Fibroblast of villous mesenchyme (primary cell): Measurements from ENCODE around the gene ACAA1. TPM values are rescaled to one million over a fixed set of nuclear protein-coding genes. Genes with fewer than 3 reads are reported as not detected.
"Not testable (repeated sequence)": the region's sequence is repeated elsewhere in the genome, so short reads cannot be mapped to it uniquely, and the experiment has no call there.

Experiments
- DNase-seq: peaks from one replicate; pipeline ENCODE4 v3.0.0-alpha.2; 2010; ENCODE audit warnings: low read depth
- H3K4me3 ChIP-seq: 2 replicates; pipeline ENCODE4 v1.5.1; 2011; ENCODE audit warnings: low read depth, mild to moderate bottlenecking, low read length
- CTCF ChIP-seq: IDR thresholded peaks from 2 replicates; pipeline ENCODE4 v1.5.1; 2012; ENCODE audit warnings: low read depth, mild to moderate bottlenecking, low read length; ENCODE audit not compliant: insufficient read depth
- small RNA-seq: library from RNA; depleted of rRNA; stranded (forward); fragments of <200 nt; gene quantifications from one replicate; pipeline ENCODE3, GENCODE V24; 2012
- total RNA-seq: library from RNA; depleted of rRNA; stranded (reverse); fragments of >200 nt; gene quantifications from 2 replicates; pipeline ENCODE4 v1.2.3, GENCODE V29; 2012

ACAA1 gene
- total RNA-seq, 1 donor: 18.1 TPM

GRCh38 chr3:38084334-38085310 lies 52.3 kb downstream of the ACAA1 start:
- no peak for TF ChIP-seq CTCF
- peak; percentile 22 for DNase-seq

DNA sequence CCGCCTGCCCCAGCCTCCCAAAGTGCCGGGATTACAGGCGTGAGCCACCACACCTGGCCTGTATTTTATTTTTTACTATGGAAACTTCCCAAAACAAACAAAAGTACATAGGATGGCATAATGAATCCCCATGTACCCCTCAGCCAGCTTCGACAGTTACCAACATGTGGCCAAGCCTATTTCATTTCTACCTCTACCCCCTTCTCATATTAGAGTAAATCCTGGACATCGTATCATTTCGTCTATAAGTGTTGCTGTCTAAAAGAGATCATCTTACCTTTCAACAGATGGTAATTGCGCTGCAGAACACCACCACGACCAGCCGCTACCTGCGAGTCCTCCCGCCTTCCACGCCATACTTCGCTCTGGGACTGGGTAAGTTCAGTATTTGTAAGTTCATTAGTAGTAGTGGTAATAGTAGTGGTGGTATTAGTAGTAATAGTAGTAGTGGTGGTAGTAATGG lies 53.0 kb downstream of the ACAA1 start:
- TF ChIP-seq CTCF: no peak
- H3K4me3 ChIP-seq: no peak overlapping the region
- DNase-seq: no peak

More at GRCh38 chr3:38084334-38085310, 52.3 kb downstream of the ACAA1 start:
- no peak overlapping the region for H3K4me3 ChIP-seq

GRCh38 chr3:38083254-38083653 lies 53.7 kb downstream of the ACAA1 start:
- H3K4me3 ChIP-seq, DNase-seq: not testable (repeated sequence)

GRCh38 chr3:38082296-38082695 lies 54.6 kb downstream of the ACAA1 start:
- H3K4me3 ChIP-seq, DNase-seq: not testable (repeated sequence)

- DNase-seq, H3K4me3 ChIP-seq: not testable (repeated sequence)
These were observed 59.9 kb downstream of the ACAA1 start for GRCh38 chr3:38077073-38077472.

Small RNAs within 50 kb of the gene (small RNA-seq; reads per million reads assigned to genes)
- gene RF00019: not detected

Other genes starting within 250 kb of the ACAA1 start
- gene VILL, start 146.3 kb downstream of the ACAA1 start, total RNA-seq: 4.3 and 5.5 TPM in 2 replicates
- gene PLCD1, start 107.5 kb downstream of the ACAA1 start, total RNA-seq: 15.1 and 15.5 TPM in 2 replicates
- under 0.01 TPM in 1 of 2 replicates, not detected in the other for gene DLEC1, start 97.9 kb downstream of the ACAA1 start, total RNA-seq
- 6.9 and 10.6 TPM in 2 replicates for gene MYD88, start 1.5 kb upstream of the ACAA1 start, total RNA-seq
- 42.2 and 68.2 TPM in 2 replicates for gene OXSR1, start 28.4 kb upstream of the ACAA1 start, total RNA-seq
- 0.32 and 0.43 TPM in 2 replicates for gene SLC22A13, start 128.7 kb upstream of the ACAA1 start, total RNA-seq
- 0.32 and 0.86 TPM in 2 replicates for gene SLC22A14, start 145.2 kb upstream of the ACAA1 start, total RNA-seq
- gene XYLB, start 209.7 kb upstream of the ACAA1 start, total RNA-seq: 4.3 and 4.8 TPM in 2 replicates